ENCODE data around the gene MCTP1.

Gene MCTP1

DNA sequence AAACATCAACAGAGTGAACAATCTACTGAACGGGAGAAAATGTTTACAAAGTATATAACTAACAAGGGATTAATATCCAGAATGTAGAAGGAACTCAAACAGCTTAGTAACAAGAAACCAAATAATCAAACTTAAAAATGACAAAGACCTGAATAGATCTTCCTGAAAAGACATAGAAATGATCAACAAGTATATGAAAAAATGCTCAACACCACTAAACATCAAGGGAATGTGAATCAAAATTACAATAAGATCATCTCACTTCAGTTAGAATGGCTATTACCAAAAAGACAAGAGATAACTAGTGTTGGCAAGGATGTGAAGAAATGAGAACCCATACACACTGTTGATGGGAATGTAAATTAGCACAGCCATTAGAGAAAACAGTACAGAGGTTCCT lies 218.8 kb downstream of the MCTP1 start:
- Mint-ChIP-seq H3K9me3 (peaks cover under 1% of the 10 kb centered on the region), H3K27ac (no peak overlapping the region), H3K4me3 (no peak overlapping the region), H3K27me3 (ENCODE audit: low read depth) (peaks cover 4% of the 10 kb centered on the region), H3K36me3 (ENCODE audit: low read depth) (no peaks in the 10 kb centered on the region), H3K4me1 (no peaks in the 10 kb centered on the region)
- TF ChIP-seq, protein P1, sequence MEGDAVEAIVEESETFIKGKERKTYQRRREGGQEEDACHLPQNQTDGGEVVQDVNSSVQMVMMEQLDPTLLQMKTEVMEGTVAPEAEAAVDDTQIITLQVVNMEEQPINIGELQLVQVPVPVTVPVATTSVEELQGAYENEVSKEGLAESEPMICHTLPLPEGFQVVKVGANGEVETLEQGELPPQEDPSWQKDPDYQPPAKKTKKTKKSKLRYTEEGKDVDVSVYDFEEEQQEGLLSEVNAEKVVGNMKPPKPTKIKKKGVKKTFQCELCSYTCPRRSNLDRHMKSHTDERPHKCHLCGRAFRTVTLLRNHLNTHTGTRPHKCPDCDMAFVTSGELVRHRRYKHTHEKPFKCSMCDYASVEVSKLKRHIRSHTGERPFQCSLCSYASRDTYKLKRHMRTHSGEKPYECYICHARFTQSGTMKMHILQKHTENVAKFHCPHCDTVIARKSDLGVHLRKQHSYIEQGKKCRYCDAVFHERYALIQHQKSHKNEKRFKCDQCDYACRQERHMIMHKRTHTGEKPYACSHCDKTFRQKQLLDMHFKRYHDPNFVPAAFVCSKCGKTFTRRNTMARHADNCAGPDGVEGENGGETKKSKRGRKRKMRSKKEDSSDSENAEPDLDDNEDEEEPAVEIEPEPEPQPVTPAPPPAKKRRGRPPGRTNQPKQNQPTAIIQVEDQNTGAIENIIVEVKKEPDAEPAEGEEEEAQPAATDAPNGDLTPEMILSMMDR (IDR thresholded peaks at IDR 0.05; ENCODE audit: unreplicated experiment in 3 of 3): no peak

DNA sequence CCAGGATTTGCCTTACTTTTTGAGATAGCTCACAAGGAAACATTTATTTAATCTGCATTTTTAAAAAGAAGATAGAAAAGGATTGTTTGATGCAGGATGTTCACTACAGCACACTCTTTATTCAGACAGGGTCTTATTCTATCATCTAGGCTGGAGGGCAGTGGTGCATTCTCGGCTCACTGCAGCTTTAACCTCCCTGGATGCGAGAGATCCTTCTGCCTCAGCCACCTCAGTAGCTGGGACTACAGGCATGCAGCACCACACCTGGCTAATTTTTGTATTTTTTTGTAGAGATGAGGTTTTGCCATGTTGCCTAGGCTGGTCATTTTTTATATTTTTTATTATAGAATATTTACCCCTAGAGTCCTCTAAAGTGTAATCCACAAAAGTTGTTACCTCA lies 221.4 kb downstream of the MCTP1 start:
- Mint-ChIP-seq H3K4me3 (no peak overlapping the region), H3K27ac (no peak overlapping the region), H3K27me3 (ENCODE audit: low read depth) (peaks cover 4% of the 10 kb centered on the region), H3K9me3 (peaks cover 3% of the 10 kb centered on the region), H3K36me3 (ENCODE audit: low read depth) (no peaks in the 10 kb centered on the region), H3K4me1 (no peaks in the 10 kb centered on the region)
- TF ChIP-seq, protein P1 (IDR thresholded peaks at IDR 0.05; ENCODE audit: unreplicated experiment in 3 of 3): no peak

DNA sequence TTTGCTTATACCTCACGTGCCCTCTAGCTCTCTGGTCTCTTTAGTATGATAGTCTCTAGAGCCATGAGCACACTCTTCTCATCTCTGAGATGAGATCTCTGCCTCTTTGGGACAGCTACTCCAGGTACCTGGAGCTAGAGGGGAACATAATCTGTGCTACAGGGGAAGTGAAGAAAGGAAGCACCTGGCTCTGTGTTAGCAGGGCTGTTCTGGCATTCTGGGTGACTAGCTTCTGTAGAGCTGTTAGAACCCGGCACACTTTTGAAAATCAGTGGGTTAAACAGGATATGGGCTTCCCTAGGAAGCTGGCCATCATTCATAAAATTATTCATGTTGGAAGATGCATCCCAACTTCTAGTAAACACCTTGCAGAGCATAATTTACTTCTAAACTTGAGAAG lies 224.8 kb downstream of the MCTP1 start:
- H3K4me3 Mint-ChIP-seq: no peak overlapping the region

DNA sequence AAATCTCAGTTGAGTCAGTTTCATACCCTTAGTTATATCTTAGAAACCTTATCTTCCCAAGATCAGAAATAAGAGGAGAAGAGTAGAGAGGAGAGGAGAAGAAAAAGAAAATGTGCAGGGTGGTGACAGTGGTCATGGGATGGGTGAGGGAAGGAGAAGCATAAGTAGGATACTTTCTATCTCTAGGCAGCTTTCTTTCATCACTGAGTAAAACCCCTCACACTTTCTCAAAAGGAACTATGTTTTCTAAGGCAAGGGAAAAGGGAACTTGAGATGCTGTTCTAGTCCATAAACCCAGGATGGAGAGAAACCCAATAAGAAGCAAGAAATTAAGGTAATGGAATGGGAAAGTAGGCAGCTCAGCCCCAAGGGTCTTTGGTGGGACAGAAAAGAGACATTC lies 225.3 kb downstream of the MCTP1 start:
- no peak overlapping the region for H3K4me3 Mint-ChIP-seq
- TF ChIP-seq, protein P1 (IDR thresholded peaks at IDR 0.05; ENCODE audit: unreplicated experiment in 3 of 3): no peak

More for the DNA sequence above, 224.8 kb downstream of the MCTP1 start:
- Mint-ChIP-seq H3K27ac (no peak overlapping the region), H3K27me3 (ENCODE audit: low read depth) (peaks cover 4% of the 10 kb centered on the region), H3K4me1 (no peaks in the 10 kb centered on the region), H3K36me3 (ENCODE audit: low read depth) (no peaks in the 10 kb centered on the region), H3K9me3 (peaks cover 3% of the 10 kb centered on the region)
- TF ChIP-seq, protein P1 (IDR thresholded peaks at IDR 0.05; ENCODE audit: unreplicated experiment in 3 of 3): no peak

DNA sequence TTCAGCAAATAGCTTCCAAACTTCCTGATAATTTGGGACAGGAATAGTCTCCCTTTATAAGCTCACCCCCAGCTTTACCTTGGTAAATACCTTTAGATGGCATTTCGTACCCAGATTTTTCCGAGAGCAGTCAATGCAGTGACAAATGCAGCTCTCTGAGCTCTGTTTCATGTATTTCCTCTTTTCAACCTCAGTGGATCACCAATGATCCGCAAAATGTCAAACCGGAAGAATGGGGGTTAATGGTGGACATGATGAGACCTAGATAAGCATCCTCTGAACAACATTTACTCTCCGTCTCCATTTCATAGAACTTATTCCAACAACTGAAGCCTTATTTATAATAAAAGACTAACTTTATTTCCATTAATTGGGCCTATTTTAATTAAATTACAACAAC lies 227.3 kb downstream of the MCTP1 start:
- TF ChIP-seq, protein P1 (IDR thresholded peaks at IDR 0.05; ENCODE audit: unreplicated experiment in 3 of 3): no peak
- H3K9me3 Mint-ChIP-seq: peaks cover 3% of the 10 kb centered on the region
- H3K4me3 Mint-ChIP-seq: no peak overlapping the region
- H3K36me3 Mint-ChIP-seq (ENCODE audit: low read depth): no peaks in the 10 kb centered on the region
- no peak overlapping the region for H3K27ac Mint-ChIP-seq
- H3K4me1 Mint-ChIP-seq: no peaks in the 10 kb centered on the region
- peaks cover 4% of the 10 kb centered on the region for H3K27me3 Mint-ChIP-seq (ENCODE audit: low read depth)

More for the DNA sequence above, 225.3 kb downstream of the MCTP1 start:
- Mint-ChIP-seq H3K27ac (no peak overlapping the region), H3K4me1 (no peaks in the 10 kb centered on the region), H3K9me3 (peaks cover 3% of the 10 kb centered on the region), H3K36me3 (ENCODE audit: low read depth) (no peaks in the 10 kb centered on the region), H3K27me3 (ENCODE audit: low read depth) (peaks cover 4% of the 10 kb centered on the region)

DNA sequence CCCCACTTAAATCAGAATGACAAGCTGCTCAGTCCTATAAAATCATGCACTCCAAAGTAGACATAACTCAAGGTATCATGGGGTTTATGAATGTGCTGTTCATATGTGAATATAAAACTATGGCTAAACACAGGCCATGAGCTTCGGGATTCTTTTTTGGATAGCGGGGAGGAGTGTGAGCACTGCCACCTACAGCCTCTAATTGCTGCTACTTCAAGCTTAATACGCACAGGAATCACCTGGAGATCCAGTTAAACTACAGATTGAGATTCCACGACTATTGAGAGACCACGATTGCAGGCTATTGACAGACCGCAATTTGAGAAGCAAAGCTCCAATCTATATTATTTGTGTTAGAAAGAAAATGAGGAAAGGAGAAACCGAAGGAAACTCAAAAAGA lies 231.6 kb downstream of the MCTP1 start:
- no peak overlapping the region for H3K27ac Mint-ChIP-seq
- TF ChIP-seq, protein P1 (IDR thresholded peaks at IDR 0.05; ENCODE audit: unreplicated experiment in 3 of 3): no peak
- no peaks in the 10 kb centered on the region for H3K4me1 Mint-ChIP-seq
- H3K9me3 Mint-ChIP-seq: no peaks in the 10 kb centered on the region
- no peaks in the 10 kb centered on the region for H3K36me3 Mint-ChIP-seq (ENCODE audit: low read depth)
- H3K4me3 Mint-ChIP-seq: no peak overlapping the region
- H3K27me3 Mint-ChIP-seq (ENCODE audit: low read depth): no peaks in the 10 kb centered on the region
